Chondrocyte (in vitro differentiated cells): ENCODE results near the gene HSPBAP1. TPM values are rescaled to one million over a fixed set of nuclear protein-coding genes. Genes with fewer than 3 reads are reported as not detected.

Experiments
- DNase-seq: peaks from one replicate; pipeline ENCODE4 v3.0.0; 2021; ENCODE audit warnings: mixed read lengths, low spot score
- H3K27ac Mint-ChIP-seq: one replicate; pipeline ENCODE4 v1.8.0; 2021; ENCODE audit warnings: mild to moderate bottlenecking, moderate library complexity, mixed read lengths; ENCODE audit not compliant: unreplicated experiment
- H3K27me3 Mint-ChIP-seq: 2 replicates; pipeline ENCODE4 v1.8.0; 2021; ENCODE audit warnings: low read depth, mixed read lengths
- H3K36me3 Mint-ChIP-seq: 2 replicates; pipeline ENCODE4 v1.8.0; 2021; ENCODE audit warnings: low read depth, mixed read lengths
- H3K4me1 Mint-ChIP-seq: 2 replicates; pipeline ENCODE4 v1.8.0; 2021; ENCODE audit warnings: low read depth, mild to moderate bottlenecking, mixed read lengths
- H3K4me3 Mint-ChIP-seq: one replicate; pipeline ENCODE4 v1.8.0; 2021; ENCODE audit warnings: mild to moderate bottlenecking, moderate library complexity, mixed read lengths; ENCODE audit not compliant: unreplicated experiment
- H3K9me3 Mint-ChIP-seq: 2 replicates; pipeline ENCODE4 v1.8.0; 2021; ENCODE audit warnings: low read depth, mixed read lengths
- CTCF ChIP-seq: fragments of 200-600 bp; sonication (generic); IDR thresholded peaks from 2 replicates; pipeline ENCODE4 v1.5.0; 2021; ENCODE audit warnings: antibody characterized with exemption, mild to moderate bottlenecking, moderate library complexity
- total RNA-seq: library from RNA; stranded (reverse); gene quantifications from 3 replicates; pipeline ENCODE4 v1.2.1, GENCODE V29; 2021

The HSPBAP1 gene
- total RNA-seq, 1 donor from 2014 or later = 4.8 TPM

- TF ChIP-seq CTCF = no peak
- Mint-ChIP-seq H3K27me3 (no peaks in the 10 kb centered on the region), H3K4me1 (no peaks in the 10 kb centered on the region), H3K9me3 (no peaks in the 10 kb centered on the region), H3K4me3 (no peak overlapping the region), H3K27ac (no peak overlapping the region), H3K36me3 (peaks cover 4% of the 10 kb centered on the region)
- DNase-seq = no peak
Observed at GRCh38 chr3:122774564-122774963, 19.1 kb downstream of the HSPBAP1 start.

- H3K27ac Mint-ChIP-seq = no peak overlapping the region
Observed at GRCh38 chr3:122773944-122774509, 19.6 kb downstream of the HSPBAP1 start.

GRCh38 chr3:122772827-122773226 lies 20.8 kb downstream of the HSPBAP1 start:
- Mint-ChIP-seq H3K36me3 (peaks cover 6% of the 10 kb centered on the region), H3K4me3 (no peak overlapping the region), H3K9me3 (no peaks in the 10 kb centered on the region), H3K4me1 (peaks cover 2% of the 10 kb centered on the region), H3K27ac (no peak overlapping the region), H3K27me3 (no peaks in the 10 kb centered on the region)
- TF ChIP-seq CTCF = no peak
- DNase-seq = no peak

More at GRCh38 chr3:122773944-122774509, 19.6 kb downstream of the HSPBAP1 start:
- H3K27me3 Mint-ChIP-seq = no peaks in the 10 kb centered on the region
- TF ChIP-seq CTCF = no peak
- no peaks in the 10 kb centered on the region for H3K4me1 Mint-ChIP-seq
- H3K9me3 Mint-ChIP-seq = no peaks in the 10 kb centered on the region
- peaks cover 4% of the 10 kb centered on the region for H3K36me3 Mint-ChIP-seq
- no peak for DNase-seq
- H3K4me3 Mint-ChIP-seq = no peak overlapping the region

GRCh38 chr3:122770521-122771202 lies 23.0 kb downstream of the HSPBAP1 start:
- Mint-ChIP-seq H3K9me3 (no peaks in the 10 kb centered on the region), H3K4me1 (peaks cover 5% of the 10 kb centered on the region), H3K27me3 (no peaks in the 10 kb centered on the region), H3K36me3 (peaks cover 6% of the 10 kb centered on the region), H3K27ac (no peak overlapping the region), H3K4me3 (no peak overlapping the region)
- no peak for DNase-seq
- no peak for TF ChIP-seq CTCF

- Mint-ChIP-seq H3K4me1 (peaks cover 5% of the 10 kb centered on the region), H3K27me3 (no peaks in the 10 kb centered on the region), H3K27ac (no peak overlapping the region), H3K4me3 (no peak overlapping the region), H3K9me3 (no peaks in the 10 kb centered on the region), H3K36me3 (peaks cover 6% of the 10 kb centered on the region)
- DNase-seq = no peak
- no peak for TF ChIP-seq CTCF
Observed at GRCh38 chr3:122767540-122768372, 25.9 kb downstream of the HSPBAP1 start.
